HG02852 (cell line): ENCODE data around the gene OR2T27.
A peak's percentile ranks its signal among the peaks of the same experiment; 100 is the strongest.
"Not testable (repeated sequence)": the region's sequence is repeated elsewhere in the genome, so short reads cannot be mapped to it uniquely, and the experiment has no call there.

ENCODE experiments used
- ATAC-seq: cut with Tn5 transposase; IDR thresholded peaks from one replicate; pipeline ENCODE4 v1.9.1; 2021; ENCODE audit warnings: mild to moderate bottlenecking, moderate library complexity; ENCODE audit not compliant: unreplicated experiment

OR2T27 gene

DNA sequence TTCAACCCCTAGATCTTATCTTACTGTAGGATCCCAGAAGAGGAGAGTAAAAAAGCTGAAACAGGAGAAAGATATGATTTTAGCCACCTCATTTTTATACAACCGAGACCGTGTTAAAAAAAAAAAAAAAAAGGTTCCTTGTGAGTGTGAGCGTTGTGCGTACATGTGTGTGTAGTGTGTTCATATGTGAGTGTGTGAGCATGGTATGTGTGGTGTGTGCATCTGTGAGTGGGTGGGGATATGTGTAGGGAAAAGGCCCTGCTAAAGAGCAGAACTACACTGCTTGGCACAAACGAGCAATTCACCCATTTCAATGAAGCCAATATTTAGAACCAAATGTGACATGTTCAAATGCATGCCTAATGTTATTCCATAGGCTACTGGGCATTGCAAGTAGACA, 13.7 kb downstream of the OR2T27 start:
- peak; percentile 4 for ATAC-seq

DNA sequence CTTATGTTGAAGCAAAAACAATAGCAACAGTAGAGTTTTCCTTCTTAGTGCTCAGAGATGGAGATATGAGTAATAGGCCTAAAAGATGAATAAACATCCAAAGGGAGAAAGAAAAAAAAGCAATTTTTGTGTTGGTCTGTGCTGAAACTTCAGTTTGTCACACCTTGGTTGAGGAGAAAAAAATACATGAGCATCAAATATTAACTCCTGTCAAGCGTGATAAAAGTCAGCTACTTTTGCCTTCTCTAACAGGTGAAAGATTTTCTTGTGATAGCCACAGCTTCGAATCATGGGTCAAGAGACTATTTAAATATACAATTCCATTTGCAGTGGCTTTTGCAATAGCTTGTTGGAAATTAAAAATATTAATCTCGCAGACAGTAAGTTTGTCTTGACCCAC, 14.4 kb downstream of the OR2T27 start:
- ATAC-seq, result peak; percentile 29

DNA sequence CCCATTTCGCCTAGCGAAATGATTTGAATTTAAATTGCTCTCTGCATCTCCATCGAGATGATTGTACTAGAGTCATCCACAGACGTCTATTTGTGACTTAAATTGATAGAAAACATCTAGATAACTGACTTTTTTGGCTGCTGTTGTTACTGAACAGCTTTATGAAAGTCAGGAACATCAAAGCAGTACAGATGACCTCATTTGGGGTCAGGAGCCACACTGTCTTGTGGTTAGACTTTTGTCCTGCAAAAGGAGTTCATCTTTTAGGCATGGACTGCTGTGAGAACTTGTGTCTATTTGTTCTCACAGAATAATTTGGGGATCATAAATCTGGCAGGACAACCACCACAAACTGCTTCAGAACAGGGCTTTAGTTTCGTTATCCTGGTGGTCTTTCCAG, 15.7 kb downstream of the OR2T27 start:
- not testable (repeated sequence) for ATAC-seq

DNA sequence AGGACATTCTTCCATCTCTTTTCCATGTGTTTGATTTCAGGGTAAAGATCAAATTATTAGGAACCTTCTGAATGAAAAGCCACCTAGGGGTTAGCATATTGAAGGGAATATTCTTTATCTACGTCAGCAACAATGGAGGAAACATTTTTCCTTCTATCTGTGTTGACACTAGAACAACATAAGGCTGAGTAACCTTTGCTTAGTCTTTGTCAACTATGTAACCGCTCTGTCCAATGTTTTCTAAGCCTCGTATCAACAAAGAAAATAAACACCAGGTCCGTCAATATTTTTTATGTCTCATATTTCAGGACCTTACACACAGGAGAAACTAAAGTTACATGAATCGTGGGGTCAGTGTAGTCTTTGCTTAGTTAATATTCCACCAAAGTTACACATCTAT, 18.7 kb downstream of the OR2T27 start:
- not testable (repeated sequence) for ATAC-seq

DNA sequence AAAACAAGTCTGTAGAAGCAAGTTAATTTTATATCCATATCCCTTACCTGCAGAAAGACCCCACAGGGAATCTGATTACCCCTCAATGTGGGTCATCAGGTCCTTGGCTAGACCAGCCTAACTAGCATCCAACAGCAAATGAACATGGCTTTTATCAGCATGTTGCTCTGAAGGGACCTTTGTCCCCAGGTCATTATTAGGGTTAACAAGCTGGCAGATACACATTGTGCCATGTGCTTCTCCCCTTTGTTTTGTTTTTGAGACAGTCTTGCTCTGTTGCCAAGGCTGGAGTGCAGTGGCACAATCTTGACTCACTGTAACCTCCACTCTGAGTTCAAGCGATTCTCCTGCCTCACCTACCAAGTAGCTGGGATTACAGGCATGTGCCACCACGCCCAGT, 20.3 kb downstream of the OR2T27 start, which contains the start of gene OR2T11:
Gene OR2T11, minus strand, starts transcription at position 101 of the 400 bp plus-strand sequence. CDS start 7,963 bp downstream, outside the sequence.
- not testable (repeated sequence) for ATAC-seq

DNA sequence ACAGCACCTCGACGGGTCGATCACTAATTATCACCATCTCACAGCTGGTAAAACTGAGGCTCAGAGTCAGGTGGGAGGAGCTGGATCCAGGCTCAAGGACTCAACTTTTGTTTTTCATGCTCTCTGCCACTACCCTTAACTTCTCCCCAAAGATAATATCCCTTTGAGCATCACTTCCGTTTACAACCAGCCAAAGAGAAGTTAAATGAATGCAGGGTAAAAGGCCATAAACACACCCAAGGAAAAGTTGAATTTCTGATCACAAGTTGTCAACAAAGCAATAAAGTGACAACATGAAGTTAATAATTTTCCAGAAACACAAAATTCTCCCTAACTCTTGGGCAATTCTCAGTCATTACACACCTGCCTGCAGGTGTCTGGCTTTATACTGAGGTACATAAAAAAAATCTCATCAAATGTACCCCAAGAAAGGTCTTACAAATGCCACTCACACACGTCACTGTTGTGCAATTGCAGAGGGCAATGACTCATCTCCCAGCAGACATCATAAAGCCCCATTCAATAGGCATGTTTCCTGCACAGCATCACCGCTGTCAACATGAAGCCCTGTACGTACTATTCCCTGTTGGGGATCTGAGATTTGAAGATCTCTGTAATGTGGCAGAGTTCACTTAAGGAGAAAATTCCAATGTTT, 23.8 kb downstream of the OR2T27 start:
- ATAC-seq, result no peak

DNA sequence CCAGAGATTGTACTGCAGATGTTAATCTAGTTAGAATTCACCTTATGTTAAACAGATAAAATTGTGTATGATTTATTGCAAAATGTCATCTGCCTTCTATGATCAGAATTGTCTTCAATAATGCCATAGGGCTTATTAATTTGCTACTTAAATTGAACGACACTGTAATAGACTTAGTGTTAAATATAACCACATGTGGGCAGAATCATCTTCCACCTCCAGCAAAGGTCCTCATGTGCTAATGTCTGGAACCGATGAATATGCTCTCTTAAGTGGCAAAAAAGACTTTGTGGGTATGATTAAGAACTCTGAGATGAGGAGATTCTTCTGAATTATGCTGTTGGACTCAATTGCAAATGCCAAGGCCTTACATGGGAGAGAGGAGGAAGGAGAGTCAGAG, 24.8 kb downstream of the OR2T27 start:
- no peak for ATAC-seq

DNA sequence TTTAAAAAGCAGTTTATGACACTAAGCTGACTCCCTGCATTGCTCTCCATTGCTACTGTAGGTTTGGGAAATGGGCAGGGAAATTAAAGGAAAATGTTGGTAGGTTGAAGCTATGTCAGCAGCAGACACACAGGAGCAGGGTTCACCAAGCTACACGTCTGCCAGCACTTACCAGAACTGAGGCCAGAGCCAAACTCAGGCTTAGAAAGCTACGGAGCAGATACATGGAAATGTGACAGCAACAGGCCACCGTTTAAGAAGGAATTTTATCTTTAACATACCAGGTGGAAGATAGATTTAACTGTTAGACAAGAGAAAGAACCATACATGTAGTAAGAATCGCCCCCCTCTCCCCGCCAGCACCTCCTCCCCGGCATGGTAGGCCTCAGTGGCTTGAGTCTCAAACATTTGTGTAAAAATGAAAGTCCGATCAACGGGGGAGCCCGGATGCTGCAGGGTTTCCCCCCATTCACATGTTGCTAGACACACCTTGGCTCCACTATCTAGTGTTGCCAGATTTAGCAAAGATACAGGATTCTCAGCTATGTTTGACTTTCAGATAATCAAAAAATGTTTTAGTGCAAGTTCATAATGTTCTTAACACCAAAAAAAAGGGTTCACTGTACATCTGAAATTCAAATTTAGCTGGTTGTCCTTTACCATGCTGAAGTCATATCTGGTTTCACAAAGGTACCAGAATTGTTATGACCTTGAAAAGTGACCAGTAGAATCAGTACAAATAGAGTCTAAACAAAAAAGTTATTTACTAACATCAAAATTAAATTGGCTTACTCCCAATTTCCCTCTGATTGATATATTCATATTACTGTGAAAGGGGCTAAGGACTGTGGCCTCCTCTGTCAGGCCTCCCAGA, 27.1 kb downstream of the OR2T27 start:
- ATAC-seq, result peak; percentile 96

DNA sequence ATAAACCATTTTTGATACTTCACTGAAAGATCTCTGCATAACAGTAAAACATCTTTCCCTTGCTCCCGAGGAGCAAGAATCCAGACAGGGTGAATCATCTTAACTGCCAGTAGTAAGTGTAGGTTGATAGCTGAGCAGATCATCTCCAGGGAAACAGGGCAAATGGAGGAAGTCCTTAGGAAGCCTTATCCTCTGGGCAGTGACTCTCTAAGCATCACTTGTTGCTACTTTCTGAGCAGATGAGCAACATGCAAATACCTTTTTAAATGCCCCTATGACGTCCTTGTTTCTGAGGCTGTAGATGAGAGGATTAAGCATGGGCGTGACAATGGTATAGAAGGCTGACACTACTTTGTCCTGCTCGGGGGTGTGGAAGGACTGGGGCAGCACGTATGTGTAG, 29.4 kb downstream of the OR2T27 start:
- no peak for ATAC-seq

DNA sequence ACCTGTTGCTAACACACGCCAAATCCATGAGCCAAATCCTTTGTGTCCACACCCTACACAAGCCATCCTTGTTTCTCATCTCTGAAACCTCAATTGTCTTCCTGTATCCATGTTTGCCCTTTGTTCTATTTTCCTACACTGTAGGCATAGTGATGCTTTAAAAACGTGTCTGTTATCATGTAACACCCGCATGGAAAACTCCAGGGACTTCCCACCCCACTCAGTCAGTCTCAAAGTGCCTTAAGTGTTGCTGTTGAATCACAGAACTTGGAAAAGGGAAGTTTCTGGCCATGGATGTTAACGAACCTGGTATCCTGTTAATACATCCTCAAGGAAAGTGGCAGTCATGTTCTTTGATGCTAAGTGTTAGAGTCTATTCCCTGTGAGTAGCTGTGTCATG, 30.2 kb downstream of the OR2T27 start:
- ATAC-seq, result no peak

DNA sequence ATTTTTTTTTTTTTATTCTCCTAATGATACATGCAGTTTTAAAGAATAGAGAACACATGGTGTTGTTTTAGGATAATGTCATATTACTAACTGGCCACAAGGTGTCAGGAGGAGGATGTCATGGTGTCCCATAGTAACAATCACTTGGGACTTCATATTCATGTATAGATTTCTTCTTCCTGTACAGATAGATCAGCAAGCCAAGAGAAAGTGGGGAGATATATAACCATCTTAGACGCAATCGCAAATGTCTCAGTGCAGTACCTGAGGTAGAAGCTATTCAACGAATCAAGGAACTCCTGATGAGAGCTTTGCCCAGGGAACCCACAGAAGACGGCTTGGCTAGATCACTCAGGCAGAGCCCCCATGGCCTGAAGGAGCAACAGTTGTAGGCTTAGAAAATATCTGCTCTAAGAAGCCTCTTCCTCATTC, 32.7 kb downstream of the OR2T27 start:
- ATAC-seq, result peak; percentile 88

DNA sequence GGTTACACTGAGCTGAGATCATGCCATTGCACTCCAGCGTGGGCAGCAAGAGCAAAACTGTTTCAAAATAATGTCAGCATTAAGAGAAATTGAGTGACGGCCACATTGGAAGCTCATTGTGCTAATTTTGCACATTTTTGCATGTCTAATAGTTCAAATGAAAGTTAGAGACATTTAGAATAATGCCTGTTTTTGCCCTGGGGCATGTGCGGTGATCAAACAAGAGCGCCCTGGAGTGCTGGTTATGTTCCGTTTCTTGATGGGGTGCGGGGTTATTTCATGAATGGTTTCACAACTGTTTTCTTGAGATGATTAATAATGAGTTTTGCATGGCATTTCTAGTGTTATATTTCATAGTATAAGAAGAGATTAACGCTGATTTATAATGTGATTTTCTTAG, 33.6 kb downstream of the OR2T27 start:
- ATAC-seq, result no peak

DNA sequence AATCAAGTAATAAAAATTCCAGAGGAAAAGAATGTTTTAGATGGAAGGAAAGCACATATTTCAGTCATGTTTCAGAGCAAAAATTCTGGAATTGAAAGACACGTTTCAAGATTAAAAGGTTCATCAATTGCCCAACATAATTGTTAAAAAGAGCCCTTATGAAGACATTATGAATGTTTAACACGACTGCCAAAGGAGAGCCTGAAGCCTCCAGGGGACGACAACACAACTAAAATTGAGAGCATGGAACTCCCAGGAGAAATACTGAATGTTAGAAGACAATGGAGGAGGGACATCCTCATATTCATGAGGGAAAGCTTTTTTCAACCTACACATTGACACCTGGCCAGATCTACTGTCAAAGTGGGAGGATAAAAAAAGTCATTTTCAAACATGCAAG, 36.5 kb downstream of the OR2T27 start:
- ATAC-seq, result no peak

DNA sequence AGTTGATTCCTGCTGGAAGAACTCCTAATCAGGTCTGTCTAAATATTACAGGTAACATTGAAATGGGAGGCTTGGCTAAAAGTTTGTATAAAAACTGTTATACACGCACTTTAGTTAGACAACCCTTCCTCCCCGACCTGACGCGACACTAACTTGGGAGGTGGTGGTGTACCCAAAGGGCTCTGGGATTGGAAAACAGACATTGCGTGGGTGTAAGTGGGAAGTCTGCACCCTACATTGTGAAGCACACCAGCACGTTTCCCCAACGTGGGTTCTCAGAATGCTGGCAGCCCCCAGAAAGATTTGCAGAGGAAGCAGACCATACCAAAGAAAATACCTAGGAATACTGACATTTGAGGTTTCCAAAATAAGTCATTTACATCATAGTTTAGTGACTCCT, 37.2 kb downstream of the OR2T27 start:
- no peak for ATAC-seq

DNA sequence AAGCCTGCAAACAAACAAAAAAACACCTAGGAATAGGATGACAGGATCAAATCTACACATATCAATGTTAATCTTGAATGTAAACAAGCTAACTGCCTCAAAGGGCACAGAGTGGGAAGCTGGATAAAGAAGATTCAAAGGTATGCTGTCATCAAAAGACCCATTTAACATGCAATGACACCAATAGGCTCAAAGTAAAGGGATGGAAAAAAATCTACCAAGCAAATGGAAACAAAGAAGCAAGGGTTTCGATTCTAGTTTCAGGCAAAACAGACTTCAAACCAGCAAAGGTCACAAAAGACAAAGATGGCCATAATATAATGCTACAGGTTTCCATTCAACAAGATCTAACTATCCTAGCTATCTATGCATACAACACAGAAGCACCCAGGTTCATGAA, 41.6 kb downstream of the OR2T27 start:
- no peak for ATAC-seq

DNA sequence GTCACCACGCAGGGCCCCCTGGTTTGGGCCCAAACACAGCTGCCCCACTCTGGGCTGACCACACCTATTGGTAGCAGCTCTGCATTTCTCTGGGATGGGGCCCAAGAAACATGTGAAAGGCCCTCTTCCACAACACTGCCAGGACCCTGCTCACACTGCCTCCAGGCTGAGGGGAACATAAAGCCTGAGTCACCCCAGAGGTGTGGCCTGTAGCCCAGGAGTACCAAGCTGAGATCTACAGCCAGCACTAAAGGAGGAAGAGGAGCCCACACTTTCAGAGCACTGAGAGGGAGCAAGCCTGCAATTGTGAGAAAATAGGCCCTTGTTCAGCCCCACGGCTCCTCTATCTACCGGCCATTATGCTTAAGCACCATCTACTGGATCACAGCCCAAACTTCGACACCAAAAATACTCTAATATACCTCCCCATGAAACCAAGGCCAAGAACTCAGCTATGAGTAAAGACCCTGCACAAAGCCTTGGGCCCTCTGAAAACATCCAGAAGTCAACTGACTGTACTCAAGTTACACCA, 43.4 kb downstream of the OR2T27 start:
- no peak for ATAC-seq

DNA sequence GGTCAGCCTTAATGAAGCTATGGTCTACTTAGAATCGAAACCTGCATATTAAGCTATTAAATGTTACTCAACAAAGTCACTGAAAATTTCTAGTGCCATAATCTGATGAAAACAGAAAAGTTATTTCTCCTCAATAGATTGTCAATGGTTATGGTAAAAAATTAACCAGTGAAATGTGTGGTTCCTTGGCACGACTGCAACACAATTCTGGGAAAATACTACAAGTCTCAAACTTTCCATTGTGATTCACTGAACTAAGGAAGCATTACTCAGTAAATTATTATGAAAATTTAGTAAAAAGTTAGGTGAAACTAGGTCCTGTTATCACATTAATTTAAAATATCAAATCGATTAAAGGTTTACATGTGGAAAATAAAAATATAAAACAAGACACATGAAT, 45.0 kb downstream of the OR2T27 start:
- ATAC-seq, result no peak
